Trophoblast cell (in vitro differentiated cells and primary cell): Measurements from ENCODE around the gene HTRA3.

ENCODE experiments used
- DNase-seq, 2 donors: peaks; one replicate each; pipeline ENCODE4 v3.0.0-alpha.2; 2016
- H2AFZ ChIP-seq: 2 replicates; pipeline ENCODE4 v1.6.1; 2013; ENCODE audit warnings: low read length, moderate library complexity, mild to moderate bottlenecking; ENCODE audit not compliant: insufficient read depth, poor library complexity
- H2AK5ac ChIP-seq: 2 replicates; pipeline ENCODE4 v1.6.1; 2013; ENCODE audit warnings: mild to moderate bottlenecking, low read length
- H2BK120ac ChIP-seq: 2 replicates; pipeline ENCODE4 v1.6.1; 2013; ENCODE audit warnings: low read length, mild to moderate bottlenecking, moderate library complexity; ENCODE audit not compliant: insufficient read depth, poor library complexity
- H2BK12ac ChIP-seq: 2 replicates; pipeline ENCODE4 v1.6.1; 2013; ENCODE audit warnings: mild to moderate bottlenecking, low read length, moderate library complexity
- H2BK5ac ChIP-seq: 2 replicates; pipeline ENCODE4 v1.6.1; 2013; ENCODE audit warnings: low read length, low read depth, moderate library complexity, mild to moderate bottlenecking; ENCODE audit not compliant: poor library complexity
- H3K14ac ChIP-seq: 2 replicates; pipeline ENCODE4 v1.6.1; 2013; ENCODE audit warnings: mild to moderate bottlenecking, low read length
- H3K18ac ChIP-seq: 2 replicates; pipeline ENCODE4 v1.6.1; 2013; ENCODE audit warnings: mild to moderate bottlenecking, low read length
- H3K23ac ChIP-seq: 2 replicates; pipeline ENCODE4 v1.6.1; 2013; ENCODE audit warnings: low read length
- H3K27ac ChIP-seq: 2 replicates; pipeline ENCODE4 v1.5.1; 2013; ENCODE audit warnings: low read depth, mild to moderate bottlenecking, inconsistent platforms, low read length, moderate library complexity
- H3K27me3 ChIP-seq: 2 replicates; pipeline ENCODE4 v1.6.1; 2013; ENCODE audit warnings: inconsistent platforms, mild to moderate bottlenecking, low read length, moderate library complexity; ENCODE audit not compliant: insufficient read depth
- H3K36me3 ChIP-seq, 2 experiments: 1 replicate in 1 of 2; 2 replicates in 1 of 2; pipeline ENCODE4 v1.6.1; 2013; ENCODE audit warnings: low read length in 2 of 2, mild to moderate bottlenecking in 2 of 2, moderate library complexity in 1 of 2; ENCODE audit not compliant: insufficient read depth in 2 of 2, control insufficient read depth in 1 of 2
- H3K4ac ChIP-seq: 2 replicates; pipeline ENCODE4 v1.6.1; 2013; ENCODE audit warnings: low read depth, mild to moderate bottlenecking, low read length, moderate library complexity
- H3K4me1 ChIP-seq, 2 experiments: 1 replicate in 1 of 2; 2 replicates in 1 of 2; pipeline ENCODE4 v1.6.1; 2013; ENCODE audit warnings: low read length in 2 of 2, mild to moderate bottlenecking in 2 of 2, moderate library complexity in 1 of 2; ENCODE audit not compliant: insufficient read depth in 2 of 2, control insufficient read depth in 1 of 2
- H3K4me2 ChIP-seq: 2 replicates; pipeline ENCODE4 v1.6.1; 2013; ENCODE audit warnings: inconsistent platforms, mild to moderate bottlenecking, low read length, moderate library complexity
- H3K4me3 ChIP-seq: 2 replicates; pipeline ENCODE4 v1.5.1; 2013; ENCODE audit warnings: mild to moderate bottlenecking, low read depth, low read length, inconsistent platforms
- H3K79me1 ChIP-seq: one replicate; pipeline ENCODE4 v1.6.1; 2013; ENCODE audit warnings: low read length
- H3K79me2 ChIP-seq: 2 replicates; pipeline ENCODE4 v1.6.1; 2013; ENCODE audit warnings: low read length, mild to moderate bottlenecking; ENCODE audit not compliant: control insufficient read depth, insufficient read depth, poor library complexity
- H3K9ac ChIP-seq: 2 replicates; pipeline ENCODE4 v1.6.1; 2013; ENCODE audit warnings: mild to moderate bottlenecking, low read length
- H3K9me3 ChIP-seq: 2 replicates; pipeline ENCODE4 v1.6.1; 2013; ENCODE audit warnings: low read depth, mild to moderate bottlenecking, control low read depth, inconsistent platforms, low read length; ENCODE audit not compliant: insufficient read depth
- H4K12ac ChIP-seq: 2 replicates; pipeline ENCODE4 v1.6.1; 2013; ENCODE audit warnings: low read depth, mild to moderate bottlenecking, low read length, moderate library complexity
- H4K8ac ChIP-seq: 2 replicates; pipeline ENCODE4 v1.6.1; 2013; ENCODE audit warnings: low read depth, mild to moderate bottlenecking, low read length, moderate library complexity
- H4K91ac ChIP-seq: one replicate; pipeline ENCODE4 v1.6.1; 2013; ENCODE audit warnings: low read depth, mild to moderate bottlenecking, low read length, moderate library complexity
- WGBS: extraction: QIAGEN DNeasy Blood & Tissue Kit; methylation state at CpG from one replicate; pipeline ENCODE4 v1.1.7; 2013; ENCODE audit warnings: missing lambda C conversion rate; ENCODE audit not compliant: insufficient read length, insufficient coverage; ENCODE audit errors: extremely low coverage; 5-methylcytosine and 5-hydroxymethylcytosine counted together

Gene HTRA3

GRCh38 chr4:8279321-8280157 lies 10.0 kb downstream of the HTRA3 start:
- no peak overlapping the region for H3K9ac ChIP-seq
- H3K27ac ChIP-seq: no peak overlapping the region
- no peak overlapping the region for H2BK12ac ChIP-seq
- H2AK5ac ChIP-seq: peak overlapping the region; percentile 49
- H3K23ac ChIP-seq: no peak overlapping the region
- H3K9me3 ChIP-seq: peaks cover 2% of the 10 kb centered on the region
- no peak overlapping the region for H4K8ac ChIP-seq
- no peak overlapping the region for H3K4ac ChIP-seq
- H3K4me3 ChIP-seq: no peak overlapping the region
- no peak overlapping the region for H4K91ac ChIP-seq
- no peaks in the 10 kb centered on the region for H3K27me3 ChIP-seq
- no peaks in the 10 kb centered on the region for H3K79me2 ChIP-seq
- H2BK5ac ChIP-seq: no peak overlapping the region
- H3K36me3 ChIP-seq: peaks cover 0 to 4% of the 10 kb centered on the region in 2 experiments
- DNase-seq: no peak
- H3K18ac ChIP-seq: no peak overlapping the region
- H2BK120ac ChIP-seq: no peak overlapping the region
- H2AFZ ChIP-seq: no peak overlapping the region
- H4K12ac ChIP-seq: no peak overlapping the region
- H3K4me1 ChIP-seq: peaks cover 5% of the 10 kb centered on the region in 2 experiments
- WGBS: no CpG with 5 or more reads among the region's 22 CpGs
- no peak overlapping the region for H3K4me2 ChIP-seq
- H3K14ac ChIP-seq: no peak overlapping the region
- peaks cover 4% of the 10 kb centered on the region for H3K79me1 ChIP-seq

- no peak overlapping the region for H3K4me2 ChIP-seq
- H4K91ac ChIP-seq: no peak overlapping the region
- no peak overlapping the region for H2AFZ ChIP-seq
- H2BK5ac ChIP-seq: no peak overlapping the region
- H2BK12ac ChIP-seq: no peak overlapping the region
- H3K9ac ChIP-seq: no peak overlapping the region
- H3K23ac ChIP-seq: no peak overlapping the region
- no peak overlapping the region for H4K12ac ChIP-seq
- no peaks in the 10 kb centered on the region for H3K27me3 ChIP-seq
- H3K79me2 ChIP-seq: no peaks in the 10 kb centered on the region
- no peak overlapping the region for H3K18ac ChIP-seq
- no peak overlapping the region for H3K14ac ChIP-seq
- peaks cover 5% of the 10 kb centered on the region in 2 experiments for H3K4me1 ChIP-seq
- H2BK120ac ChIP-seq: no peak overlapping the region
- peak overlapping the region; percentile 49 for H2AK5ac ChIP-seq
- H4K8ac ChIP-seq: no peak overlapping the region
- no peak overlapping the region for H3K4ac ChIP-seq
- peaks cover 4% of the 10 kb centered on the region for H3K79me1 ChIP-seq
- no peak for DNase-seq
- H3K9me3 ChIP-seq: no peaks in the 10 kb centered on the region
- peaks cover 0 to 4% of the 10 kb centered on the region in 2 experiments for H3K36me3 ChIP-seq
- WGBS: no CpG with 5 or more reads among the region's 25 CpGs
- no peak overlapping the region for H3K27ac ChIP-seq
- H3K4me3 ChIP-seq: no peak overlapping the region
Observed at GRCh38 chr4:8280158-8280875, 10.8 kb downstream of the HTRA3 start.

- H4K12ac ChIP-seq: no peak overlapping the region
- no peak overlapping the region for H3K27ac ChIP-seq
- H2BK120ac ChIP-seq: no peak overlapping the region
- no peak for DNase-seq
- H3K79me1 ChIP-seq: peaks cover 4% of the 10 kb centered on the region
- no peak overlapping the region for H3K9ac ChIP-seq
- no peak overlapping the region for H3K4me2 ChIP-seq
- no peak overlapping the region for H2BK12ac ChIP-seq
- H3K14ac ChIP-seq: no peak overlapping the region
- H2AFZ ChIP-seq: no peak overlapping the region
- no peak overlapping the region for H2AK5ac ChIP-seq
- H3K4ac ChIP-seq: no peak overlapping the region
- peaks cover 5% of the 10 kb centered on the region in 2 experiments for H3K4me1 ChIP-seq
- no peaks in the 10 kb centered on the region for H3K79me2 ChIP-seq
- no peaks in the 10 kb centered on the region for H3K27me3 ChIP-seq
- H3K23ac ChIP-seq: no peak overlapping the region
- H3K36me3 ChIP-seq: peaks cover 0 to 4% of the 10 kb centered on the region in 2 experiments
- WGBS: no CpG with 5 or more reads among the region's 15 CpGs
- H3K18ac ChIP-seq: no peak overlapping the region
- no peak overlapping the region for H4K91ac ChIP-seq
- H3K9me3 ChIP-seq: no peaks in the 10 kb centered on the region
- no peak overlapping the region for H2BK5ac ChIP-seq
- H3K4me3 ChIP-seq: no peak overlapping the region
- no peak overlapping the region for H4K8ac ChIP-seq
Observed at GRCh38 chr4:8280876-8281440, 11.4 kb downstream of the HTRA3 start.

- Histone ChIP-seq H3K79me1 (peaks cover 4% of the 10 kb centered on the region), H4K12ac (no peak overlapping the region), H2AFZ (no peak overlapping the region), H3K4me1 (peaks cover 5% of the 10 kb centered on the region in 2 experiments), H3K23ac (no peak overlapping the region), H3K27ac (no peak overlapping the region), H2BK5ac (no peak overlapping the region), H3K79me2 (no peaks in the 10 kb centered on the region), H4K91ac (no peak overlapping the region), H3K4me3 (no peak overlapping the region), H3K4me2 (no peak overlapping the region), H3K9ac (no peak overlapping the region), H2BK12ac (no peak overlapping the region), H3K18ac (no peak overlapping the region), H4K8ac (no peak overlapping the region), H2BK120ac (no peak overlapping the region), H3K9me3 (no peaks in the 10 kb centered on the region), H3K14ac (no peak overlapping the region), H3K27me3 (no peaks in the 10 kb centered on the region), H3K4ac (no peak overlapping the region), H2AK5ac (no peak overlapping the region), H3K36me3 (peaks cover 0 to 4% of the 10 kb centered on the region in 2 experiments)
- DNase-seq: no peak
- no CpG with 5 or more reads among the region's 19 CpGs for WGBS
Observed at GRCh38 chr4:8281519-8282133, 12.1 kb downstream of the HTRA3 start.
